Stimulated activated CD4-positive, alpha-beta T cell treated with anti-CD3 and anti-CD28 coated beads, TNF-alpha, amount 100 ng/mL, for 1 hour (primary cell): Measurements from ENCODE around the gene ACVR1.
"Not testable (repeated sequence)": the region's sequence is repeated elsewhere in the genome, so short reads cannot be mapped to it uniquely, and the experiment has no call there.

ENCODE experiments used
- DNase-seq, 3 donors: peaks; one replicate each; pipeline ENCODE4 v3.0.0-alpha.2; 2020; ENCODE audit warnings: low read depth in 3 of 3, low spot score in 1 of 3

The ACVR1 gene

GRCh38 chr2:157761520-157761919 is 114.6 kb downstream of the ACVR1 start:
- no peak for DNase-seq

GRCh38 chr2:157760949-157761348 is 115.2 kb downstream of the ACVR1 start:
- no peak for DNase-seq

- no peak for DNase-seq
These were observed 116.3 kb downstream of the ACVR1 start for GRCh38 chr2:157759855-157760254.

GRCh38 chr2:157758586-157758985 is 117.5 kb downstream of the ACVR1 start:
- no peak for DNase-seq

GRCh38 chr2:157757500-157757899 is 118.6 kb downstream of the ACVR1 start:
- DNase-seq: no peak

GRCh38 chr2:157756447-157756846 is 119.7 kb downstream of the ACVR1 start:
- DNase-seq: not testable (repeated sequence)

GRCh38 chr2:157751462-157752058 is 124.6 kb downstream of the ACVR1 start:
- peak in 1 of 3 donors; percentile 22 for DNase-seq

- no peak for DNase-seq
These were observed 126.4 kb downstream of the ACVR1 start for GRCh38 chr2:157749684-157750083.

- DNase-seq: no peak
These were observed 127.6 kb downstream of the ACVR1 start for GRCh38 chr2:157748371-157749142.

- no peak for DNase-seq
These were observed 128.3 kb downstream of the ACVR1 start for GRCh38 chr2:157747695-157748370.

GRCh38 chr2:157747280-157747679 is 128.8 kb downstream of the ACVR1 start:
- no peak for DNase-seq

GRCh38 chr2:157746234-157746950 is 129.7 kb downstream of the ACVR1 start:
- no peak for DNase-seq

GRCh38 chr2:157744571-157745076 is 131.5 kb downstream of the ACVR1 start:
- DNase-seq: no peak

GRCh38 chr2:157743051-157743450 is 133.1 kb downstream of the ACVR1 start:
- DNase-seq: no peak

GRCh38 chr2:157741819-157742484 is 134.2 kb downstream of the ACVR1 start:
- DNase-seq: no peak

- no peak for DNase-seq
These were observed 138.5 kb downstream of the ACVR1 start for GRCh38 chr2:157737656-157738055.

- DNase-seq: no peak
These were observed 140.6 kb downstream of the ACVR1 start for GRCh38 chr2:157735532-157735931.

- no peak for DNase-seq
These were observed 142.9 kb downstream of the ACVR1 start for GRCh38 chr2:157733263-157733662.

- no peak for DNase-seq
These were observed 143.5 kb downstream of the ACVR1 start for GRCh38 chr2:157732596-157732995.

GRCh38 chr2:157727693-157728092 is 148.4 kb downstream of the ACVR1 start:
- no peak for DNase-seq

- DNase-seq: no peak
These were observed 149.2 kb downstream of the ACVR1 start for GRCh38 chr2:157726946-157727345.
